Right renal pelvis (tissue), 4 donors: ENCODE data around the gene LASP1NB.
"Not testable (repeated sequence)": the region's sequence is repeated elsewhere in the genome, so short reads cannot be mapped to it uniquely, and the experiment has no call there.

ENCODE experiments used
- DNase-seq, 4 donors: peaks; one replicate each; pipeline ENCODE4 v3.0.0-alpha.2; 2013; ENCODE audit warnings: low read depth in 4 of 4, low spot score in 3 of 4, missing footprints in 1 of 4

The LASP1NB gene

GRCh38 chr17:38896346-38896954 is 29.0 kb upstream of the LASP1NB start:
- no peak for DNase-seq

GRCh38 chr17:38897176-38897575 is 28.2 kb upstream of the LASP1NB start:
- no peak for DNase-seq

- DNase-seq = no peak
Observed at GRCh38 chr17:38897671-38898290, 27.6 kb upstream of the LASP1NB start.

- DNase-seq = no peak
Observed at GRCh38 chr17:38898291-38898679, 27.1 kb upstream of the LASP1NB start.

- no peak for DNase-seq
Observed at GRCh38 chr17:38898812-38899348, 26.5 kb upstream of the LASP1NB start.

GRCh38 chr17:38899421-38899820 is 26.0 kb upstream of the LASP1NB start:
- no peak for DNase-seq

GRCh38 chr17:38900978-38901656 is 24.3 kb upstream of the LASP1NB start:
- no peak for DNase-seq

GRCh38 chr17:38903404-38903803 is 22.0 kb upstream of the LASP1NB start:
- no peak for DNase-seq

- DNase-seq = no peak
Observed at GRCh38 chr17:38904892-38905291, 20.5 kb upstream of the LASP1NB start.

- no peak for DNase-seq
Observed at GRCh38 chr17:38905375-38905774, 20.0 kb upstream of the LASP1NB start.

GRCh38 chr17:38906460-38907228 is 18.8 kb upstream of the LASP1NB start:
- DNase-seq = no peak

GRCh38 chr17:38907930-38908675 is 17.3 kb upstream of the LASP1NB start:
- no peak for DNase-seq

- no peak for DNase-seq
Observed at GRCh38 chr17:38908676-38909181, 16.7 kb upstream of the LASP1NB start.

GRCh38 chr17:38910325-38910724 is 15.1 kb upstream of the LASP1NB start:
- DNase-seq = no peak

GRCh38 chr17:38911081-38911730 is 14.2 kb upstream of the LASP1NB start:
- no peak for DNase-seq

GRCh38 chr17:38911731-38912081 is 13.7 kb upstream of the LASP1NB start:
- not testable (repeated sequence) for DNase-seq

GRCh38 chr17:38912221-38912813 is 13.1 kb upstream of the LASP1NB start:
- DNase-seq = no peak

GRCh38 chr17:38914741-38915638 is 10.4 kb upstream of the LASP1NB start:
- DNase-seq = no peak
